H1 (cell line): Measurements from ENCODE around the gene PAK6. TPM values are rescaled to one million over a fixed set of nuclear protein-coding genes. Genes with fewer than 3 reads are reported as not detected.

ENCODE experiments used
- CTCF ChIA-PET: fragments of 300-600 bp; sonication (Branson Sonifier 250); formaldehyde crosslinking; loops from one replicate; lab custom pipeline; 2021; ENCODE audit not compliant: partially characterized antibody; lab: Charles Lee
- POLR2A ChIA-PET: fragments of 300-600 bp; sonication (Branson Sonifier 250); formaldehyde crosslinking; loops from one replicate; lab custom pipeline; 2021; ENCODE audit warnings: inconsistent platforms; ENCODE audit not compliant: partially characterized antibody; lab: Charles Lee
- DNase-seq, 2 experiments: peaks; one replicate each; pipeline versions ENCODE4 v3.0.0 to v3.0.0-alpha.2; 2010 to 2022; ENCODE audit warnings: low spot score in 2 of 2, low read depth in 1 of 2, mixed read lengths in 1 of 2
- FAIRE-seq: peaks from 2 replicates; lab custom pipeline; 2011; peaks lifted over from hg19 to GRCh38; lab: Jason Lieb, UNC
- H2AFZ ChIP-seq: 2 replicates; pipeline ENCODE4 v1.8.1; 2012; ENCODE audit warnings: low read length, inconsistent platforms
- H2AK5ac ChIP-seq: 2 replicates; pipeline ENCODE4 v1.6.1; 2013; ENCODE audit warnings: low read depth, low read length
- H2BK120ac ChIP-seq: replicated peaks from 2 replicates; pipeline ENCODE3; 2013; ENCODE audit warnings: low read depth, low read length, inconsistent platforms
- H2BK12ac ChIP-seq: 2 replicates; pipeline ENCODE4 v1.6.1; 2013; ENCODE audit warnings: low read depth, low read length
- H2BK15ac ChIP-seq: 2 replicates; pipeline ENCODE4 v1.6.1; 2013; ENCODE audit warnings: low read length
- H2BK20ac ChIP-seq: 2 replicates; pipeline ENCODE4 v1.6.1; 2013; ENCODE audit warnings: low read length
- H2BK5ac ChIP-seq: 2 replicates; pipeline ENCODE4 v1.6.1; 2013; ENCODE audit warnings: low read depth, low read length
- H3K14ac ChIP-seq: 2 replicates; pipeline ENCODE4 v1.6.1; 2013; ENCODE audit warnings: inconsistent platforms; ENCODE audit not compliant: insufficient read length
- H3K18ac ChIP-seq: 2 replicates; pipeline ENCODE4 v1.6.1; 2013; ENCODE audit warnings: low read length; ENCODE audit errors: extremely low read depth
- H3K23ac ChIP-seq: 2 replicates; pipeline ENCODE4 v1.6.1; 2013; ENCODE audit warnings: inconsistent platforms; ENCODE audit not compliant: insufficient read length
- H3K23me2 ChIP-seq: 2 replicates; pipeline ENCODE4 v1.6.1; 2013; ENCODE audit warnings: low read depth, low read length
- H3K27ac ChIP-seq: 2 replicates; pipeline ENCODE4 v1.6.1; 2011; ENCODE audit warnings: low read depth, low read length, inconsistent platforms
- H3K27me3 ChIP-seq, 4 experiments: replicated peaks in 1 of 4; 1 replicate in 1 of 4; 2 replicates in 3 of 4; pipeline versions ENCODE4 v1.6.1 to v1.8.1; 2011 to 2013; ENCODE audit warnings: low read length in 3 of 4, mild to moderate bottlenecking in 3 of 4, inconsistent platforms in 2 of 4, mixed read lengths in 2 of 4, moderate library complexity in 1 of 4; ENCODE audit not compliant: control insufficient read depth in 3 of 4, insufficient read depth in 3 of 4; ENCODE audit errors: extremely low read depth in 1 of 4
- H3K36me3 ChIP-seq, 4 experiments: 2 replicates each; pipeline versions ENCODE4 v1.6.1 to v1.8.1; 2011 to 2013; ENCODE audit warnings: mild to moderate bottlenecking in 4 of 4, low read length in 3 of 4, moderate library complexity in 2 of 4, control low read depth in 1 of 4, inconsistent platforms in 1 of 4; ENCODE audit not compliant: insufficient read depth in 4 of 4, control insufficient read depth in 2 of 4
- H3K4ac ChIP-seq: replicated peaks from 2 replicates; pipeline ENCODE3; 2013; ENCODE audit warnings: low read length, low read depth, mixed read lengths, inconsistent platforms; ENCODE audit not compliant: insufficient read length
- H3K4me1 ChIP-seq, 4 experiments: replicated peaks in 1 of 4; 1 replicate in 1 of 4; 2 replicates in 3 of 4; pipeline versions ENCODE4 v1.6.1 to v1.8.1; 2011 to 2013; ENCODE audit warnings: low read length in 3 of 4, inconsistent platforms in 2 of 4, mixed read lengths in 1 of 4; ENCODE audit not compliant: insufficient read depth in 4 of 4, control insufficient read depth in 3 of 4
- H3K4me2 ChIP-seq, 2 experiments: 2 replicates each; pipeline versions ENCODE4 v1.6.1 to v1.8.1; 2011 to 2013; ENCODE audit warnings: low read depth in 2 of 2, low read length in 2 of 2, control low read depth in 1 of 2, inconsistent platforms in 1 of 2, mild to moderate bottlenecking in 1 of 2; ENCODE audit not compliant: insufficient read depth in 1 of 2
- H3K4me3 ChIP-seq, 4 experiments: fragments of 200-600, 300-600 bp in 1 of 4; sonication (generic), shearing (Covaris generic), sonication (Bioruptor Twin) in 1 of 4; 2 replicates each; pipeline versions ENCODE4 v1.5.1 to v1.8.1; 2011 to 2016; ENCODE audit warnings: low read length in 4 of 4, low read depth in 3 of 4, control low read depth in 2 of 4, inconsistent platforms in 2 of 4, mild to moderate bottlenecking in 2 of 4, mixed read lengths in 1 of 4, moderate library complexity in 1 of 4; ENCODE audit not compliant: insufficient read depth in 2 of 4; ENCODE audit errors: extremely low read depth in 1 of 4
- H3K56ac ChIP-seq: replicated peaks from 2 replicates; pipeline ENCODE3; 2013; ENCODE audit warnings: low read depth, mild to moderate bottlenecking, mixed read lengths, low read length, inconsistent platforms; ENCODE audit not compliant: insufficient read length
- H3K79me1 ChIP-seq: 2 replicates; pipeline ENCODE4 v1.6.1; 2013; ENCODE audit warnings: low read depth, low read length, control low read depth
- H3K79me2 ChIP-seq, 2 experiments: 2 replicates each; pipeline versions ENCODE4 v1.6.1 to v1.8.1; 2012 to 2013; ENCODE audit warnings: low read length in 2 of 2, mild to moderate bottlenecking in 2 of 2, inconsistent platforms in 1 of 2; ENCODE audit not compliant: insufficient read depth in 2 of 2, control insufficient read depth in 1 of 2
- H3K9ac ChIP-seq, 4 experiments: replicated peaks in 1 of 4; 1 replicate in 1 of 4; 2 replicates in 3 of 4; pipeline versions ENCODE4 v1.6.1 to v1.8.1; 2011 to 2013; ENCODE audit warnings: low read depth in 3 of 4, low read length in 3 of 4, control low read depth in 2 of 4, mild to moderate bottlenecking in 2 of 4, moderate library complexity in 2 of 4, inconsistent platforms in 1 of 4; ENCODE audit errors: extremely low read depth in 1 of 4
- H3K9me3 ChIP-seq, 2 experiments: 2 replicates each; pipeline versions ENCODE4 v1.6.1 to v1.8.1; 2012 to 2013; ENCODE audit warnings: mild to moderate bottlenecking in 2 of 2, moderate library complexity in 2 of 2, control low read depth in 1 of 2, inconsistent platforms in 1 of 2, low read depth in 1 of 2, low read length in 1 of 2, mixed read lengths in 1 of 2; ENCODE audit not compliant: insufficient read depth in 2 of 2
- H4K20me1 ChIP-seq, 2 experiments: replicated peaks in 1 of 2; 2 replicates each; pipeline versions ENCODE3 to v1.8.1; 2011 to 2013; ENCODE audit warnings: inconsistent platforms in 2 of 2, low read length in 2 of 2, mild to moderate bottlenecking in 1 of 2; ENCODE audit not compliant: insufficient read depth in 2 of 2, control insufficient read depth in 1 of 2
- H4K5ac ChIP-seq: 2 replicates; pipeline ENCODE4 v1.6.1; 2013; ENCODE audit warnings: low read length, low read depth, mixed read lengths, inconsistent platforms; ENCODE audit not compliant: insufficient read length
- H4K8ac ChIP-seq: 2 replicates; pipeline ENCODE4 v1.8.0; 2013; ENCODE audit warnings: mild to moderate bottlenecking, moderate library complexity, low read length, inconsistent platforms; ENCODE audit not compliant: insufficient read depth; ENCODE audit errors: extremely low read depth
- H4K91ac ChIP-seq: replicated peaks from 2 replicates; pipeline ENCODE3; 2013; ENCODE audit warnings: low read length, mixed read lengths, inconsistent platforms; ENCODE audit not compliant: insufficient read length
- CTCF ChIP-seq, 3 experiments: IDR thresholded peaks; 1 replicate in 2 of 3; 2 replicates in 1 of 3; pipeline versions ENCODE4 v1.5.1 to v1.6.1; 2011; ENCODE audit warnings: low read length in 3 of 3, mild to moderate bottlenecking in 3 of 3, inconsistent platforms in 2 of 3, low read depth in 1 of 3, moderate library complexity in 1 of 3; ENCODE audit not compliant: insufficient read depth in 1 of 3; ENCODE audit errors: control extremely low read depth in 1 of 3
- KDM5A ChIP-seq: fragments of 200-600 bp; IDR thresholded peaks from 2 replicates; pipeline ENCODE4 v1.7.1; 2012; ENCODE audit warnings: mild to moderate bottlenecking, low read length, inconsistent platforms, mixed read lengths
- RAD21 ChIP-seq, 2 experiments: IDR thresholded peaks in 1 of 2; conservative IDR thresholded peaks in 1 of 2; 2 replicates each; pipeline ENCODE4 v1.6.1; 2011; ENCODE audit warnings: low read depth in 2 of 2, low read length in 2 of 2, improper control_type of control experiment in 1 of 2, inconsistent platforms in 1 of 2, mild to moderate bottlenecking in 1 of 2, moderate library complexity in 1 of 2
- WGBS, 2 experiments: shearing (Covaris generic) in 1 of 2; methylation state at CpG; one replicate each; pipeline versions ENCODE4 v1.1.6 to v1.1.7; 2013 to 2015; ENCODE audit warnings: low lambda C conversion rate in 2 of 2, mixed read lengths in 2 of 2, inconsistent platforms in 1 of 2, low coverage in 1 of 2, missing lambda C conversion rate in 1 of 2; ENCODE audit not compliant: insufficient replicate concordance in 2 of 2, insufficient coverage in 1 of 2, insufficient read length in 1 of 2; ENCODE audit errors: extremely low coverage in 1 of 2, missing lambda C conversion rate in 1 of 2; 5-methylcytosine and 5-hydroxymethylcytosine counted together
- polyA plus RNA-seq, 7 experiments: library from polyadenylated mRNA; depleted of rRNA in 3 of 7; stranded (reverse) in 5 of 7; unstranded in 2 of 7; fragments of >200 nt in 5 of 7; fragments of 200-250 nt in 2 of 7; gene quantifications; 1 replicate in 5 of 7; 2 replicates in 1 of 7; 4 replicates in 1 of 7; pipeline versions ENCODE4 v1.2.1 to v1.2.3, GENCODE V29; 2011 to 2013; ENCODE audit warnings: missing spikeins in 2 of 7, mixed read lengths in 2 of 7
- total RNA-seq: library from RNA; stranded (reverse); fragmentation: NEBNext Ultra II Directional; extraction: Animal tissue kit (Norgen Biotek cat#: 25700); gene quantifications from 2 replicates; pipeline ENCODE4 v1.2.1, GENCODE V29; 2021

Gene PAK6
- total and polyA plus RNA-seq, 2 of the 8 experiments (the other 6 are each of a cell fraction or from before 2014, with no cell fraction given): 6.9 to 9.4 TPM

GRCh38 chr15:40273428-40273827 lies 34.6 kb downstream of the PAK6 start:
- Histone ChIP-seq H3K79me2 (no peaks in the 10 kb centered on the region), H2AFZ (no peak overlapping the region), H3K4me2 (no peak overlapping the region), H3K9ac (no peak overlapping the region), H3K4ac (no peak overlapping the region), H3K56ac (no peak overlapping the region), H4K91ac (no peak overlapping the region), H3K14ac (no peak overlapping the region), H2BK120ac (no peak overlapping the region), H2BK5ac (no peak overlapping the region; the same call in 1 of the 2 replicates), H4K5ac (no peak overlapping the region), H2BK20ac (no peak overlapping the region), H3K23me2 (no peaks in the 10 kb centered on the region), H3K9me3 (no peaks in the 10 kb centered on the region), H3K4me1 (no peaks in the 10 kb centered on the region; a peak in 3 of 7 replicates), H3K4me3 (no peak overlapping the region), H3K27me3 (no peaks in the 10 kb centered on the region), H3K23ac (no peak overlapping the region), H3K27ac (no peak overlapping the region), H3K36me3 (no peaks in the 10 kb centered on the region; a peak in 1 of 8 replicates), H4K8ac (no peak overlapping the region), H3K79me1 (no peaks in the 10 kb centered on the region), H4K20me1 (no peaks in the 10 kb centered on the region), H2BK15ac (no peak overlapping the region), H2BK12ac (no peak overlapping the region), H3K18ac (no peak overlapping the region), H2AK5ac (no peak overlapping the region)
- ChIA-PET POLR2A (interaction anchor here (0.6 to 2.7 kb wide), 12 partner anchors 10 to 224 kb away, joined by 3 to 11 read pairs (median 4); partner anchors contain the start of genes BMF and PAK6), CTCF (interaction anchor here (0.6 to 27.9 kb wide), 46 partner anchors 11 to 1359 kb away, joined by 3 to 1340 read pairs (median 6); partner anchors contain the start of genes ANKRD63, BMF, CCDC9B and FSIP1)
- TF ChIP-seq KDM5A: no peak
- TF ChIP-seq RAD21 (IDR thresholded peaks at IDR 0.05 in 1 of 2, conservative IDR thresholded peaks at IDR 0.05 in 1 of 2; ENCODE audit: low read depth in 2 of 2, low read length in 2 of 2): 0 out of 4 replicates have a peak, but pooled peaks of 1 of the 2 experiments have one; percentile 1
- peak in 1 of 3 experiments; percentile 10; a peak in 1 of 4 replicates for TF ChIP-seq CTCF (IDR thresholded peaks at IDR 0.05; ENCODE audit: control extremely low read depth in 1 of 3, insufficient read depth in 1 of 3, low read depth in 1 of 3, low read length in 3 of 3)
- WGBS, 2 experiments: 87% methylated on average over 8 of the region's 9 CpGs; no CpG with 5 or more reads in 1 of the 2 experiments
- FAIRE-seq: no peak
- no peak for DNase-seq
